Inferior parietal cortex (tissue), 1 donor: ENCODE results near the gene GRAMD2A.
A peak's percentile ranks its signal among the peaks of the same experiment; 100 is the strongest.
"Not testable (repeated sequence)": the region's sequence is repeated elsewhere in the genome, so short reads cannot be mapped to it uniquely, and the experiment has no call there.

Source experiments
- DNase-seq: peaks from one replicate; pipeline ENCODE4 v3.0.0-alpha.2; 2016; ENCODE audit errors: extremely low spot score

The GRAMD2A gene

DNA sequence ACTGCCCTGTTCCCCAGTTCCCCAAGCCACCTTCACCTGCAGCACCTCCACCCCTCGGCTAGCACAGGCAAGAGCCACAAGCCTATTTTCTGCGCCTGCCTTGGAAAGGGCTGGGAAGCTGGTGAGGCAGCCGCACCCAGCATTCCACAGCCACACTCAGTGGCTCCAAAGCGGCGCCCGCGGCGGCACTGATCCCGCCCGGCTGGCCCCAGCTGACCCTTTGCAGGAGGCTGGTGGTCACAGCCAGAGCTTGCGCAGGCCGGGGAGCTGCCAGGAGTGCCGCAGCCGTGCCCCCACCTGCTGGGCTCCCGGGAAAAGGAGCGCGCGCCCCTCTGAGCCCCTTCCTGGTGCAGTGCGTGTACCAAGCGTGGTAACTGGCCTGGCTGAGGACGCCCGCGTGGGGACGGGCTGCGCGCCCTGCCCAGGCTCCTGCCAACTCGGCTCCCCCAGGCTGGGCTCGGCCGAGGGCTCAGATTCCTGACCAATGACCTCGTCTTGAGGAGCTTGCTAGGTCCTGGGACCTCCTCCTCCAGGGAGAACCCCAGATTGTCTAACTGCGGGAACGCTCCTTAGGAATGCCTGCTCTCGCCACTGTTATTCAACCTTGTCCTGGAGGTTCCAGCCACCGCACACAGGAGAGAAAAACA, 13.3 kb downstream of the GRAMD2A start:
- no peak for DNase-seq

DNA sequence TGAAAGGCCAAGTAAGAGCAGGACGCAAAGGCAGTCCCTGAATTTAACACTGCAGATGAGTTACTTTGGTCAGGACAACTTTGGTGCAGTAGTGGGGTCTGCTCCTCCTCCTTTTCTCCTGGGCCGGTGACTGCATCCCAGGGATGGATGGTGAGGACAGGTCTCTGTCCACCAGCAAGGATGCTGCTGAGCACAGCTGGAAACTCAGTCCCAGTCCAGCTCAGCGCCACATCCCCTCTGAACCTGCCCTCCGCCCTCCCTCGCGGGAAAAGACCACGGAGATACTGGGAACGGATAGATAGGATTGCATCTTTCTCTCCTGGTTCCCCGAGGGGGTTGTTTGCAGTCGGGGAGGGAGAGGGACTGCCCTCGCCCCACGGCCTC, 13.8 kb downstream of the GRAMD2A start:
- no peak for DNase-seq

DNA sequence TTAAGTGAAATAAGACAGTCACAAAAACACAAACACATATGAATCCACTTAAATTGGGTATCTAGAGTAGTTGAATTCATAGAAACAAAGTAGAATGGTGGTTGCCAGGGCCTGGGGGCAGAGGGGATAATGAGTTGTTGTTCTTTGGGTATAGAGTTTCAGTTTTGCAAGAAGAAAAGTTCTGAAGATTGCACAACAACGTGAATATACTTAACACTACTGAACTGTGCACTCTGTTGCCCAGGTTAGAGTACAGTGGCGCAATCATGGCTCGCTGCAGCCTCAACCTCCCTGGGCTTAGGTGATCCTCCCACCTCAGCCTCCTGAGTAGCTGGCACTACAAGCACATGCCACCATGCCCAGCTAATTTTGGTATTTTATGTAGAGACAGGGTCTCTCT, 14.9 kb downstream of the GRAMD2A start:
- no peak for DNase-seq

DNA sequence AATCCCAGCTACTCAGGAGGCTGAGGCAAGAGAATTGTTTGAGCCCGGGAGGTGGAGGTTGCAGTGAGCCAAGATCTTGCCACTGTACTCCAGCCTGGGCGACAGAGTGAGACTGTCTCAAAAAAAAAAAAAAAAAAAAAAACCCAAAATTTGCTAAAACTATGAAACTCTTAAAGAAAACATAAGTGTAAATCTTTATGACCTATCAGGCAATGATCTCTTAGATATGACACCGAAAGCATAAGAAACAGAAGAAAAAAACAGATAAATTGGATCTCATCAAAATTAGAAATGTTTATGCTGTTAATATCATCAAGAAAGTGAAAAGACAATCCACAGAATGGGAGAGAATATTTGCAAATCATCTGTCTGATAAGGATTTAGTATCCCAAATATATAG, 15.3 kb downstream of the GRAMD2A start:
- no peak for DNase-seq

DNA sequence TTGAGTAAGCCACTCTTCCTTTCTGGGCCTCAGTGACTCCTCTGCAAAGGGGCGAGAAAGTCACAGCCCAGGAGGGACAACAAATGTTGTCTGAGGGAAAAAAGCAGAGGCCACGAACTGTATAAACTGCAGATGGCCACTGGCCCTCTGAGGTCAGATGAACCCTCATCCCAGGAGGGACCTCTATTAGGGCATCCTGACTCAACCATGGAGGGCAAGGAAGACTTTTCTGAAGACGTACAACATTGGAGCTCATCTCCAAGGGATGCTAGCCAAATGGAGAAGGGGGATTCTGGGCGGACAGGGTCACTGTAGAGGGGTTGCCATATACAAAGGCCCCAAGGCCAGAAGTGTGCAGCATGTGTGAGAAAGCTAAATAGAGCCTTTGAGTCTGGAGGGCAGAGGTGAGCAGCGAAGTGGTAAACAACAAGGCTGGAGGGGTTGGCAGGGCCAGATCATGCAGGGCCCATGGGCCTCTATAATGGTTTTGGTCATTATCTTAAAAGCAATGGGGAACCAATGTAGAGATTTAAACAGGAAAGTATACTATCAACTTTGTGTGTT, 16.7 kb downstream of the GRAMD2A start:
- no peak for DNase-seq

DNA sequence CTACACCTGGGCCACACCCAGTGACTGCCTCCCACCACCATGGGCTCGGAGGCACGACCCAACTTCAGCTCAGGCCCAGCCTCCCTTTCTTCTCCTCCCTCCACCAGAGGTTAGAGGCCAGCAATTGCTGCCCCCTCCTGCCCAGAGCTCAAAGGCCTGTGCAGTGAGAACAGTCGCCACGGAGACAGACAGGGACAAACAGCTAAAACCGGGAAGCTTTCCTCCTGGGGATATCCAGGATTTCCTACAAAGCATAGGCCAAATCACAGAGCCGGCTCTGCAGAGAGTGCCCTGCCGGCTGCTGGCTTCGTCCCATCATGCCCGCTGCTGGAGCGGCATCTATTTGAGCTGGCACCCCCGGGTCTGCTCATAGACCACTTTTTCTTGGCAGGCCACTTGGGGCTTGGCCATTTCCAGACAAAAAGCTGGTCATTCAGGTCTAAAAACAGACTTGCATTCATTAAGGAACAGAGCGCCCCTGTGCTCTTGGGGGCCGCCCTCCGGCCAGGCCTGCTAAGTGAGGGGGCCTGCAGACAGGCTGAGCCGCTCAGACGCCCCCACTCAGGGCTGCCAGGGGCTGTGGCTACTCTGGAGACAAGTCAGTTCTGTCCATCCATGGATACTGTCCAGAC, 17.5 kb downstream of the GRAMD2A start:
- DNase-seq: peak; percentile 56

DNA sequence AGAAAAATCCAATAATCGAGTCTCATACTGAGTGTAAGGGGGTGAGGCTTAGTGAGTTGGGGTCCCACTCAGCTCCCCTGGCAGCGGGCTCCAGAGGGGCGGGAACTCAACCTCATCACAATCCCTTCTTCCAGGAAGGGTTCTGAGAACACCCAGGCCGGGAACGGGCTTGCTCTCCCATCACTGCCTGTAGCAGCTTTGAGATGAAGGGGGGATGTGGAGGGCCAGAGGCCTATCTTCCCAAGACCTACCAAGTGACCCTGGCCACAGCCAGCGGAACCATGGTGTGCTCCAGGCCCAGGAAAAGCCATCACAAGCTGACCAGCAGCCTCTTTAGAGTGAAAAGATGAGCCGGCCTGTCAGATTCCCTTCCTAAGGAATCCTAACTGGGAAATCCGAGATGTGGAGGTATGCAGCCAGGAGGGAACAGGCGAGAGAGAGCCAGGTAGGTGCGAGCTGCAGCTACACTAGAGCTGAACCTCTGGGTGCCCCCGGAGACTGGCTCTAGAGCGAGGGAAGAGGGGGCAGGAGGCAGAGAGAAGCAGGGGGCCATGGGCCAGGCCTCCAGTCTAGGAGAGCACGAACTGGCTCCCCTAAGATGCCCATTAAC, 18.5 kb downstream of the GRAMD2A start:
- no peak for DNase-seq

DNA sequence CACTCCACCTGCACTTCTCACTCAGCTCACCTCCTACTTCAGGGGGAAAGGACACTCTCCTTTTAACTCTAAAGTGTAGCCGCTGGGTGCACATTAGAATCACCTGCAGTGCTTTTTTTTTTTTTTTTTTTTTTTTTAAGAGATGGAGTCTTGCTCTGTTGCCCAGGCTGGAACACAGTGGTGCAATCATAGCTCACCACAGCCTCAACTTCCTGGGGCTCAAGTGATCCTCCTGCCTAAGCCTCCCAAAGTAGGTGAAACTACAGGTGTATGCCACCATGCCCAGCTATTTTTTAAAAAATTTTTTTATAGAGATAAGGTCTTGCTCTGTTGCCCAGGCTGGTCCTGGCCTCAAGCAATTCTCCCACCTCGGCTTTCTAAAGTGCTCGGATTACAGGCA, 20.8 kb downstream of the GRAMD2A start:
- no peak for DNase-seq

DNA sequence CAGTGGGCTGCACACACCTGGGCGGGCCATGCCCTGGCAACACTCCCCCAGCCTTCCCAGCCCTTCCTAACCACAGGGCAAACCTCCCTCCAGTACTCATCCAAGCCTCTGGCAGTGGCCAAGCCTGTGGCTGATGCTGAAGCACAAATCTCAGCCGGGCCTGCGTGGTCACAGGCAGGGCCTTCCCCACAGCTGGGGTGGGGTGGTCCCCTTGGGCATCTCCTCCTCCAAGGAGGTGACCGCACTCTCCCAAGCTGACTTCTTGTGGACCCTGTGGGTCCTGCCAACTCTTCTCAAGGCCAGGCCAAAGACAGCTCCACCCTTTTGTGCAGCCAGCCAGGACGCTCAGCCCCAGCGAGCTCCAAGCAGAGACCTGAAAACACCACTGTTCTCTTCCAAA, 21.4 kb downstream of the GRAMD2A start:
- DNase-seq: no peak

DNA sequence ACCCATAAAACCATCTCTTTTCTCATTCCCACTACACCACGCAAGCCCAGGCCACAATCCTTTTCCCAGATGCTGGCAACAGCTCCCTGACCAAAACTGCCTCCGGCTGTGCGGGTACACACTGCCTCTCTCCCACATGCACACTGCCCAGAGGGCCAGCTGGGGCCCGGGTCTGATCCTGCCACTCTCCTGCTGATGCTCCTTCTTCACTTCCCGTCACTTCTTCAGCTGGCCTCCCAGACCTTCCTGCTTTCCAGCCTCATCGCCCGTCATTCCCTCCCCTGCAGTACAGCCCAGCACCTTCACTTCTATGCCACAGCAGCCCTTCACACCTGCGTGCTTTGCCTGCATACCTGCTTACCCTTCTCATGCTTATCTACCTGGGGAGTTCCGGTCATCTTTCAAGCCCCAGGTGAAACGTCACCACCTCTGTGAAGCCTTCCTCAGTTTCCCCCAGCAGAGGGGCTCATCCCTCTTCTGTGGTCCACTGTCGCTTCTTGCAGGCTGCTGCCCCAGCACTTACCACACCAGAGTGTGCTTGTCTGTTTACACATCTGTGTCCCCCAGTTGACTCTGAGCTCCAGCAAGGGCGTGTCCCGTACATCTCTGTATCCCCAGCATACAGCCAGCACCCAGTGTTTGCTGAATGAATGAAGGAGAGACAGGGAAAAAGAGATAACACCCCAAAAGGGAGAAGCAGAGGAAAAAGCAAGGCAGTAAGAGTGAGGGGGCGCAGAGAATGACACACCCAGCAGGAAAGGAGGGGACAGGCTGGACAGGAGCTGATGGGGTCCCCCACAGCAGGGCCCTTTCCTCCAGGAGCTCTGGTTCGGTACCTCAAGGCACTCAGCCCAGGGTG, 22.2 kb downstream of the GRAMD2A start:
- no peak for DNase-seq

DNA sequence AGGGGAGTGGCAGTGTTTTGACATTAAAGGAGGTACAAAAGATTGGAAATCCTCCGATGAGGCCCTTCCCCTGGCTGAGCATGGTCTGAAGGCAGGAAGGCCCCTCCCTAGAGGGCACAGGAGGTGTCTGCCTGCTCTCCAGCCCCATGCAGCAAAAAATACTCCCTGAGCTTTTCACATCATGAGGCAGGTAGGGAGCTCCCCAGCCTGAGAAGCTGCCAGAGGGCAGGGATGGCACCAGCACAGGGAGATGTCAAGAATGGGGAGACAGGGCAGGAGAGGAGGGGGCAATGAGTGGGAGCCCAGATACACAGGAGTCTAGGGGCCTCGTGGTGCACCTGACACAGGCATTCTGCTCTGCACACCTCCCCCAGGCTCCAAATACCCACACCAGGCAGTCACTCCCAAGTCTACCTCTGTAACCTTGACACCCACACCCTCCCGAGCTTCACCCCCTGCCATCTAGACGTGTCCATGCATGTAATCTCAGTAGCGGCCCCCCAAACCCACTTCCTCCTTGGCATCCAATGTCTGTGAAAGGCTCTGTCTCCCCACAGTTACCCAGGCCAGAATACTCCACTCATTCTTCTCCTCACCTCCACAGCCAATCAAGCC, 22.9 kb downstream of the GRAMD2A start:
- no peak for DNase-seq

DNA sequence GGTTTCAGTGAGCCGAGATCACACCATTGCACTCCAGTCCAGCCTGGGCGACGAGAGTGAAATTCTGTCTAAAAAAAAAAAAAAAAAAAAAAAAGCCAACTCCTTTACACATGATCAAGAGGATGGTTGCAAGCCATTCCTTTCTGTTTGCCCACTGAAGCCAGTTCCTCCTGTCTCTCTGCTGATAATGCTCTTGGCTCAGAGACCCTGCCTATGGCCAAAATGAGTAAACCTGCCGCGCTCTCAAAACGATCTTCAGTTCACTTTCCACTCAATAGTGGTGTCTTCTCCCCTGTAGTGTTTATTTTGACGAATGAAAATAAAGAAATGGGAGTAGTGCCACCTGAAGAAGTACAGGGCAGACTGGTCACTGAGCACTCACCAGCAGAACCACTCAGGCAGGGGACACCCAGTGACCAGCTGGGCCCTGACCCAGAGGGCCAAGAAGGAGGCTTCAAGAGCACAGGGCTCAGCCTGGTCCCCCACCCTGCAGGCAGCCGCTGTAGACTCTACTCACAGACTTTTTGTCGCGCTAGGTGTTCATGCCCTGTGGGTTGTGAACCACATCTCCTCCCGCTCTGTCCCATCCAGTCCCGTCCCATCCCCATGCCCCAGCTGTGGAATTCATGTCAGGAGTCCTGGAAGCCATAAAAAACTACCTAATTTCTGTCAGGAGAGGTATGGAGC, 23.6 kb downstream of the GRAMD2A start:
- no peak for DNase-seq

DNA sequence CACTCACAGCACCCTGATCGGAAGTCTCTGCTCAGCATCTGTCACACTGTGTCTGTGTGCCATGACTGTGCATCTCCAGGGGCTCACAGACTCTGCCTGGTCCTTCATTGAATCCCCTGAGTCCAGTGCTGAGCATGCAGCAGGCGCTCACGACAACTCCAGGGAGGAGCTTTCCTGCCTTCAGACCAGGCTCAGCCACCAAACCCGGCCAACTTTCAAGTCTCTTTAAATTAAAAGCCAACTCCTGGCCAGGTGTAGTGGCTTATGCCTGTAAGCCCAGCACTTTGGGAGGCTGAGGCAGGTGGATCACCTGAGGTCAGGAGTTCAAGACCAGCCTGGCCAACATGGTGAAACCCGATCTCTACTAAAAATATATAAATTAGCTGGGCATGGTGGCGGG, 24.2 kb downstream of the GRAMD2A start:
- no peak for DNase-seq

DNA sequence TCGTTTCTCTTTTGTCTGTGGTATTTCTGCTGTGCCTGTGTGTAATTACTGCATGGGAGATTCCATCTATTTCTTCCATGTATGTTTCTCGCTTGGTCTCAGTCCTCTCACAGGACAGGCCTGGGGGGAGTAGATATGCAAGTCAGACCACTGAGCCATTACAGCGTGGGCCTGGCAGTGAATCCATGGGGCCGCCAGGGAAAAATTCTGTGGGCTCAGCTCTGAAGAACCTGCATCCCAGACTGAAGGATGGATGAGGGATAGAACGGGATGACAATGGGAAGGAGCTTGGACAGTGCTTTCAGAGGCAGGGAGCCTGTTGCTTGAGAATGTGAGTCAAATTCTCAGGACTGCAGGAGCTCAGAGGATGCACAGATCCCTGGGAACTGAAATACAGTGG, 24.8 kb downstream of the GRAMD2A start:
- no peak for DNase-seq

DNA sequence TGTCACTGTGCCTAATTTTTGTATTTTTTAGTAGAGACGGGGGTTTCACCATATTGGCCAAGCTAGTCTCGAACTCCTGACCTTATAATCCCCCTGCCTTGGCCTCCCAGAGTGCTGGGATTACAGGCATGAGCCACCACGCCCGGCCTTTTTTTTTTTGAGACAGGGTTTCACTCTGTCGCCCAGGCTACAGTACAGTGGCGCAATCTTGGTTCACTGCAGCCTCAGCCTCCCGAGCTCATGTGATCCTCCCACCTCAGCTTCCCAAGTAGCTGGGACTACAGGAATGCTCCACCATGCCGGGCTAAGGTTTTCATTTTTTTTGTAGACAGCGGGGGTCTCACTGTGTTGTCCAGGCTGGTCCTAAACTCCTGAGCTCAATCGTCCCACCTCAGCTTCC, 25.6 kb downstream of the GRAMD2A start:
- not testable (repeated sequence) for DNase-seq

DNA sequence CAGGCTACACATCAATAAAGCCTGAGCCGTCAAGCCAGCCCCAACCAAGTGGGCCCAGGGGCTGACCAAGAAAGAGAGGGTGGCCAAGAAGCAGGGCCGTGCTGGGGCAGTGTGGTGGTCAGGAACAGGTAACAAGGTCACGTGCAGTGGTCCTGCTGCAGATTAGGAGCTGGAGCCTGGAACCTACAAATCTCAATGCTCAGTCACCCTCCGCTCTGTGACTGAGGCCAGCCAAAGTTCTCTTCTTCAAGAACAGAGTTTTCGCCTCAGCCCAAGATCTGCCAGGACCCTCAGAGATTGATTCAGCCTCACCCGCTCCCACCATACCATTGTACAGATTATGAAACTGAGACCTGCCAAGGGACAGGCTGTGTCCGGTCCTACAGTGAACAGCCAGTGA, 26.9 kb downstream of the GRAMD2A start:
- DNase-seq: no peak

DNA sequence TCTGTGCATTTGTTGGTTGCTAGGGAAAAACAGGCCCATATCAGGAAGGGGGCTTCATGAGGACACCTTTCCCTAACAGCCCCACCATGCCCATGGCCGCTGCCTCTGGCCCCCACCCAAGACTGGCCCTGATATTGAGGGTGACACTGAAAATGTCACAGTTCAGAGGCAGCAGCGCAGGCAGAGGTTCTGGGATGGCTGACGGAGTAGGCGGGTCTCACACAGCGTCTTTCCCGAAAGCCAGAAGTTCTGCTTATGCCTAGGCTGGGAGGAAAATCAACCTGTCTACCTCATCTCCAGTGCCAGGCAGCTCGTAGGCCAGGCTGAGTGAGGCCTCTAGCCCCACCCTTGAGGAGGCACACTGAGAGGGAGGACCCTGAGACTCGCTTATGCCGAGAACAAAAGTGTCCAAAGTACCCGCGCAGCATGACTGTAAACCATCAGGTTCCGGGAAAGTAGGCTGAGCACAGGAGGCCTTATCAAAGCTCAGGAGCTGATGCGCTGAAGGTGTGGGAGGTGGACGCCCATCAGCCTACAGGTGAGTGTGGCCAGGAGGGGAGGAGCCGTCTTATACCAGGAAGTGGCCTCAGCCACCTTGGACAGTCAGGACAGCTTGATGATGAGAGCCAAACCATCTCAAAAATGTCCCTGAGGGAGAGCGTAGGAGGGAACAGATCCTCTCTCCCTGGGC, 27.5 kb downstream of the GRAMD2A start:
- no peak for DNase-seq

DNA sequence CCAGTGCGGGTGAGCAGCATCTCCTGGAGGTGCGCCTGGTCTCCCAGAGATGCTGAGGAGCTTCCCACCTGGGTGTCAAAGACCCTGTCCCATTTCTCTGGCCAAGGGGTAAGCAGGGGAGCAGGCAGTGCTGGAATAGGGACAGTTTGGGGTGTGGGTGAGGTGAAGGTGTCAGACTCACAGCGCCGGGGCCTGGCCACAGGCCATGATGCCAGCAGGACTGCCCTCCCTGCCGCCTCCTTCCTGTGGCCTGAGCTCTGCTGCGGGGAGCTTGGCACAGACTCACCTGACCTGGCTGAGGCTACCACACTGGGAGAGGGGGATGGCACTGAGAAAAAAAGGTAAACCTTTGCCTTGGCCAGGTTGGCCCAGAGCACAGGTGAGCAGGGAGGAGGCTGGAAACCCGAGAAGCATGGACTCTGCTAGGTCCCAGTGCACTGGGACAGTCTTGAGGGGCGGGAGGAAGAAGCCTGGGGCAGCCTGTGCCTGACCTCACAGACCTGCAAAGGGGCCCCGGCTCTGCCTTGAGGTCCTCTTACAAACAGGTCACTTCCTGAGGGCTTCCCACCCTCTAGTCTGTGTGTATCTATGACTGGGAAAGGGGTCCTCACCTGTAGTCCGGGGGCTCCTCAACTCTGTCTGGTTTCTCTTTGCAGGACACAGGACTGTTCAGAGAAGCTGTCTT, 28.2 kb downstream of the GRAMD2A start:
- no peak for DNase-seq

DNA sequence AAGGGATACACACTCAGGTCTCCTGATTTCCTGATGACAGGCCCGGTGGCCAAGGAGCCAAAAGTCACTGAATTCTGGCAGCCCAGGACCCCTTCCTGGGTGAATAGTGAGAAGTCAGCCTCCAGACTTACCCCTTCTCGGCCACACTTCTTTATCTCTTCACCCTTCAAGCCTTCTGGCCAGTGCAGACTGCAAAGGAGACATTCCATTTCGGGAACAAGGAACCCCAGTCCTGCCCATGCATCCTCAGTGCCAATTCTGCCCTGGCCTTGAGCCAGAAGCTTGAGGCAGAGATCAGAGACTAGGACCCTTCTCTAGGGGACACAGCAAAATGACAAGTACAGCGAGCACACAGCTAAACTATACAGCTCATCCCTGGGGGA, 28.8 kb downstream of the GRAMD2A start:
- no peak for DNase-seq
